HG02938 (cell line): ENCODE results near the gene FAM237A.

Experiments used
- ATAC-seq: cut with Tn5 transposase; IDR thresholded peaks from one replicate; pipeline ENCODE4 v1.9.1; 2021; ENCODE audit warnings: mild to moderate bottlenecking, moderate library complexity; ENCODE audit not compliant: unreplicated experiment

Gene FAM237A

GRCh38 chr2:206642075-206643025 lies at the start of gene FAM237A:
TSS of gene FAM237A (plus strand) at chr2:206642487. CDS start at chr2:206644237, 1,750 bp downstream.
- no peak for ATAC-seq

GRCh38 chr2:206597717-206598218 lies 44.5 kb upstream of the FAM237A start:
- ATAC-seq = no peak

- no peak for ATAC-seq
These were observed 39.0 kb upstream of the FAM237A start for GRCh38 chr2:206603243-206603642.

- ATAC-seq = no peak
These were observed 31.8 kb upstream of the FAM237A start for GRCh38 chr2:206610451-206610850.

- no peak for ATAC-seq
These were observed 31.1 kb upstream of the FAM237A start for GRCh38 chr2:206611191-206611590.

- no peak for ATAC-seq
These were observed 30.6 kb upstream of the FAM237A start for GRCh38 chr2:206611736-206612135.

GRCh38 chr2:206614811-206615210 lies 27.5 kb upstream of the FAM237A start:
- ATAC-seq = no peak

GRCh38 chr2:206615417-206616089 lies 26.7 kb upstream of the FAM237A start:
- ATAC-seq = no peak

- ATAC-seq = no peak
These were observed 26.1 kb upstream of the FAM237A start for GRCh38 chr2:206616151-206616550.

- no peak for ATAC-seq
These were observed 23.3 kb upstream of the FAM237A start for GRCh38 chr2:206619011-206619410.

- no peak for ATAC-seq
These were observed 16.2 kb upstream of the FAM237A start for GRCh38 chr2:206626108-206626507.

GRCh38 chr2:206627632-206628031 lies 14.7 kb upstream of the FAM237A start:
- no peak for ATAC-seq

GRCh38 chr2:206631340-206631739 lies 10.9 kb upstream of the FAM237A start:
- no peak for ATAC-seq

- ATAC-seq = no peak
These were observed 7.3 kb upstream of the FAM237A start for GRCh38 chr2:206635015-206635414.

GRCh38 chr2:206639636-206640035 lies 2.7 kb upstream of the FAM237A start:
- no peak for ATAC-seq

GRCh38 chr2:206641226-206641625 lies 1.1 kb upstream of the FAM237A start:
- no peak for ATAC-seq

- no peak for ATAC-seq
These were observed 5.7 kb downstream of the FAM237A start for GRCh38 chr2:206647985-206648384.

GRCh38 chr2:206657087-206657486 lies 14.8 kb downstream of the FAM237A start:
- no peak for ATAC-seq

- no peak for ATAC-seq
These were observed 23.0 kb downstream of the FAM237A start for GRCh38 chr2:206665251-206665650.

GRCh38 chr2:206670531-206671319 lies 28.4 kb downstream of the FAM237A start:
- no peak for ATAC-seq

GRCh38 chr2:206683546-206683945 lies 41.3 kb downstream of the FAM237A start:
- no peak for ATAC-seq
